HL-60/S4 (cell line): ENCODE data around the gene CCDC12.

Source experiments
- in situ Hi-C: fragments of 300-500 bp; cut with MboI; formaldehyde crosslinking; loops from 2 replicates; pipeline ENCODE4 v1.14.3; 2022; ENCODE audit warnings: low sequenced_read_pairs

The CCDC12 gene

GRCh38 chr3:46896386-46896785 lies 80.2 kb downstream of the CCDC12 start:
- in situ Hi-C loops, result loop anchor here (25.0 kb wide), 1 partner anchor 184 kb away; the partner anchor contains the start of genes PRSS50 and TMIE

GRCh38 chr3:46895761-46896160 lies 80.8 kb downstream of the CCDC12 start:
- in situ Hi-C loops, result loop anchor here (25.0 kb wide), 1 partner anchor 183 kb away; the partner anchor contains the start of genes PRSS50 and TMIE

- in situ Hi-C loops, result loop anchor here (25.0 kb wide), 1 partner anchor 183 kb away; the partner anchor contains the start of genes PRSS50 and TMIE
Observed at GRCh38 chr3:46895204-46895660, 81.3 kb downstream of the CCDC12 start.

GRCh38 chr3:46894256-46894655 lies 82.3 kb downstream of the CCDC12 start:
- in situ Hi-C loops, result loop anchor here (25.0 kb wide), 1 partner anchor 182 kb away; the partner anchor contains the start of genes PRSS50 and TMIE

GRCh38 chr3:46893763-46894162 lies 82.8 kb downstream of the CCDC12 start:
- in situ Hi-C loops, result loop anchor here (25.0 kb wide), 1 partner anchor 181 kb away; the partner anchor contains the start of genes PRSS50 and TMIE

GRCh38 chr3:46893146-46893748 lies 83.3 kb downstream of the CCDC12 start:
- in situ Hi-C loops, result loop anchor here (25.0 kb wide), 1 partner anchor 181 kb away; the partner anchor contains the start of genes PRSS50 and TMIE

GRCh38 chr3:46892285-46893145 lies 84.0 kb downstream of the CCDC12 start:
- in situ Hi-C loops, result loop anchor here (25.0 kb wide), 1 partner anchor 180 kb away; the partner anchor contains the start of genes PRSS50 and TMIE

GRCh38 chr3:46891132-46891531 lies 85.4 kb downstream of the CCDC12 start:
- in situ Hi-C loops, result loop anchor here (25.0 kb wide), 1 partner anchor 179 kb away; the partner anchor contains the start of genes PRSS50 and TMIE

- in situ Hi-C loops, result loop anchor here (25.0 kb wide), 1 partner anchor 178 kb away; the partner anchor contains the start of genes PRSS50 and TMIE
Observed at GRCh38 chr3:46890132-46890531, 86.4 kb downstream of the CCDC12 start.

GRCh38 chr3:46889381-46890110 lies 87.0 kb downstream of the CCDC12 start:
- in situ Hi-C loops, result loop anchor here (25.0 kb wide), 1 partner anchor 177 kb away; the partner anchor contains the start of genes PRSS50 and TMIE

GRCh38 chr3:46888705-46889104 lies 87.8 kb downstream of the CCDC12 start:
- in situ Hi-C loops, result loop anchor here (25.0 kb wide), 1 partner anchor 176 kb away; the partner anchor contains the start of genes PRSS50 and TMIE

- in situ Hi-C loops, result loop anchor here (25.0 kb wide), 1 partner anchor 176 kb away; the partner anchor contains the start of genes PRSS50 and TMIE
Observed at GRCh38 chr3:46887980-46888494, 88.5 kb downstream of the CCDC12 start.

GRCh38 chr3:46885612-46886011 lies 90.9 kb downstream of the CCDC12 start:
- in situ Hi-C loops, result loop anchor here (25.0 kb wide), 1 partner anchor 173 kb away; the partner anchor contains the start of genes PRSS50 and TMIE

- in situ Hi-C loops, result loop anchor here (25.0 kb wide), 1 partner anchor 173 kb away; the partner anchor contains the start of genes PRSS50 and TMIE
Observed at GRCh38 chr3:46884929-46885328, 91.6 kb downstream of the CCDC12 start.

- in situ Hi-C loops, result loop anchor here (25.0 kb wide), 1 partner anchor 172 kb away; the partner anchor contains the start of genes PRSS50 and TMIE
Observed at GRCh38 chr3:46884427-46884826, 92.1 kb downstream of the CCDC12 start.

GRCh38 chr3:46883830-46884185 lies 92.7 kb downstream of the CCDC12 start:
- in situ Hi-C loops, result loop anchor here (25.0 kb wide), 1 partner anchor 172 kb away; the partner anchor contains the start of genes PRSS50 and TMIE

GRCh38 chr3:46883054-46883829 lies 93.3 kb downstream of the CCDC12 start:
- in situ Hi-C loops, result loop anchor here (25.0 kb wide), 1 partner anchor 171 kb away; the partner anchor contains the start of genes PRSS50 and TMIE

- in situ Hi-C loops, result loop anchor here (25.0 kb wide), 1 partner anchor 170 kb away; the partner anchor contains the start of genes PRSS50 and TMIE
Observed at GRCh38 chr3:46882377-46883053, 94.0 kb downstream of the CCDC12 start.
